ENCODE results near the gene HCRTR1.

Gene HCRTR1

DNA sequence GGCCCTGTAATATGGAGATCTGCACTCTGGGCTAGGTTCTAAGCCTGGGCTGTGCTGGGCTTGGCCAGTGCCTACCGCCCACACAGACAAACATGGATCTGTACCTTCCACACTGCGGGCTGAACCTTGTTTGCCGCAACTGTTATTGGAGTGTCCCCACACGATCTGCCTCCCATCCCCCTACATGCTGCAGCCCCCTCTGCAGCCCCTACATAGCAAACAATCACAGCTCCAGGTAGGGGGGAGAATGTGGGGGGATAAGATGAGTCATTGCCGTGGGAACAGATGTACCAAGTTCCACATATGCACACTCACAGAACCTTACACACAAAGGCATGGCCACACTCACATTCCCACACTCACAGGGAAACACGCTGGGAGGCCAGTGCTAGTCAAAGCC, 2.1 kb upstream of the HCRTR1 start:
- no peak overlapping the region for H3K9ac ChIP-seq (ENCODE audit: low read depth, low read length)
- no peaks in the 10 kb centered on the region for H3K36me3 ChIP-seq (ENCODE audit: control insufficient read depth, insufficient read depth, low read length)
- no peaks in the 10 kb centered on the region for H3K9me3 ChIP-seq (ENCODE audit: control insufficient read depth, insufficient read depth, low read length)
- H3K4me1 ChIP-seq (ENCODE audit: control insufficient read depth, insufficient read depth, low read length) = peaks cover 4% of the 10 kb centered on the region
- peaks cover 34% of the 10 kb centered on the region for H3K27me3 ChIP-seq (ENCODE audit: control insufficient read depth, insufficient read depth, low read length)
- no peak overlapping the region for H3K4me3 ChIP-seq (ENCODE audit: low read depth, low read length)

- no peaks in the 10 kb centered on the region for H3K9me3 ChIP-seq (ENCODE audit: control insufficient read depth, insufficient read depth, low read length)
- no peaks in the 10 kb centered on the region for H3K36me3 ChIP-seq (ENCODE audit: control insufficient read depth, insufficient read depth, low read length)
- H3K4me3 ChIP-seq (ENCODE audit: low read depth, low read length) = no peak overlapping the region
- H3K4me1 ChIP-seq (ENCODE audit: control insufficient read depth, insufficient read depth, low read length) = peaks cover 4% of the 10 kb centered on the region
- H3K27me3 ChIP-seq (ENCODE audit: control insufficient read depth, insufficient read depth, low read length) = peaks cover 34% of the 10 kb centered on the region
- no peak overlapping the region for H3K9ac ChIP-seq (ENCODE audit: low read depth, low read length)
These were observed 1.6 kb upstream of the HCRTR1 start for GRCh38 chr1:31615939-31616338.

DNA sequence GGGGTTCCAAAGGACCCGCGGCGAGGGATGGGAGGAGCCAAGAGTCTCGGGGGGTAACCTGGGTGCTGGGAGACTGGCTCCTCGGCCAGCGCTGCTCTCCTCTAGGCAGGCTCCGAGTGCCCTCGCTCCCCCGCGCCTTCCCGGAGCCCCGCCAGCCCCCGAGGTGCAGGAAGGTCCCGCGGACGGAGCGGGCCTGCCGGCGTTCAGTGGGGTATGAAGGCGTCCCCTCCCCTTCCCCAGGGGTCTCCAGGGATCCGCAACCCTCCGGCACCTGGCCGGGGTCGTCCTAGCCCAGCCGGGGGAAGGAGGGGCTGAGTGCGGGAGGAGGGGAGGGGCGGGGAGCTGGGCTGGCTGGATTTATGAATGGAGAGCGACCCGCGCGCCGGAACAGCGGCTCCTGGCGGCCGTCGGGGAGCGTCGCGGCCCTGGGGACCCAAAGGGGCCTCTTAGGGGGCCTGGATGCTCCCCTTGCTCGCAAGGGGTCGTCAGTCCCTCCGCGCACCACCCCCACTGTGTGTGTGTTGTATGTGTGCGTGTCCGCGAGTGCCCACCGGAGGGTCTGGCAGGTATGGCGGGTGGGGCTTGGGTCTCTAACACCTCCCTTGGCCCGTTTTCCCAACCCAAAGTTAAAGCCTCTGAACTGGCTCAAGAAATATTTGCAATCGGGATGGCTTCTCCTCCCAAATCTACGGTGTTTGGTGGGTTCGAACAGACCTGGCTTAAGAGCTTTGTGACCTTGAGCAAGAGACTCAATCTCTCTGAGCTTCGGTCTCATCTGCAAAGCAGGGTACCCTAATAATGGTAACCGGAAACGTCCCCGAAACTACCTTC, 642 bp downstream of the HCRTR1 start:
- no peaks in the 10 kb centered on the region for H3K9me3 ChIP-seq (ENCODE audit: control insufficient read depth, insufficient read depth, low read length)
- no peaks in the 10 kb centered on the region for H3K36me3 ChIP-seq (ENCODE audit: control insufficient read depth, insufficient read depth, low read length)
- H3K27me3 ChIP-seq (ENCODE audit: control insufficient read depth, insufficient read depth, low read length) = peaks cover 34% of the 10 kb centered on the region
- peak overlapping the region; percentile 60 for H3K4me3 ChIP-seq (ENCODE audit: low read depth, low read length)
- H3K9ac ChIP-seq (ENCODE audit: low read depth, low read length) = no peak overlapping the region
- peaks cover 4% of the 10 kb centered on the region for H3K4me1 ChIP-seq (ENCODE audit: control insufficient read depth, insufficient read depth, low read length)

GRCh38 chr1:31618916-31619846, 1.7 kb downstream of the HCRTR1 start:
- Histone ChIP-seq H3K9me3 (ENCODE audit: control insufficient read depth, insufficient read depth, low read length) (no peaks in the 10 kb centered on the region), H3K36me3 (ENCODE audit: control insufficient read depth, insufficient read depth, low read length) (no peaks in the 10 kb centered on the region), H3K27me3 (ENCODE audit: control insufficient read depth, insufficient read depth, low read length) (peaks cover 34% of the 10 kb centered on the region), H3K4me1 (ENCODE audit: control insufficient read depth, insufficient read depth, low read length) (peaks cover 4% of the 10 kb centered on the region), H3K9ac (ENCODE audit: low read depth, low read length) (no peak overlapping the region), H3K4me3 (ENCODE audit: low read depth, low read length) (no peak overlapping the region)

DNA sequence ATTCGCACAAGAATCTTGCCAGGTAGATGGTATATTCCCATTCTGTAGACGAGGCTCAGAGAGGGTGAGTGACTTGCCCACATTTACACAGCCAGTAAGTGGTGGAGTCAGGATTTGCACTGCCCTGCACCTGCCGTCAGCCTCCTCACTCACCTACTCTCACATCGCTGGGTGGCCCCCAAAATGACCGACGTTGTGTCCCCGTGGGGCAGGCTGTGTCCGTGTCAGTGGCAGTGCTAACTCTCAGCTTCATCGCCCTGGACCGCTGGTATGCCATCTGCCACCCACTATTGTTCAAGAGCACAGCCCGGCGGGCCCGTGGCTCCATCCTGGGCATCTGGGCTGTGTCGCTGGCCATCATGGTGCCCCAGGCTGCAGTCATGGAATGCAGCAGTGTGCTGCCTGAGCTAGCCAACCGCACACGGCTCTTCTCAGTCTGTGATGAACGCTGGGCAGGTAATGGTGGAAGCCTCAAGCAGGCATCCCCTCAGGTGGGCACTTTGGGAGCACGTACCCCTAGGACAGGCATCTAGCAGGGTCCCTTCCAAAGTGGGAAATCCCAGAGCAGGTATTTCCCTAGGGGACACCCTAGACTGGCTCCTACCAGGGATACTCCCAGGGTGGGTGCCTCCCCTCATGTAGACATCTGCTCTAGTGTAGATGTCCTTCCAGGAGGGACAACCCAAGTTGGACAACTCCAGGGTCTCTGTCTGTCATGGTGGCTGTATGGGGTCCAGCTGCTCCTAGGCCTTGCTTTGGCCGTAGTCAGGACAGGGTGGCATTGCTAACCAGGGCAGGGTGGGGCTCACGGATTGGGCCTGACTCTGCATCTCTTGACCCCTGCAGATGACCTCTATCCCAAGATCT, 3.4 kb downstream of the HCRTR1 start:
- Histone ChIP-seq H3K9me3 (ENCODE audit: control insufficient read depth, insufficient read depth, low read length) (no peaks in the 10 kb centered on the region), H3K27me3 (ENCODE audit: control insufficient read depth, insufficient read depth, low read length) (peaks cover 25% of the 10 kb centered on the region), H3K9ac (ENCODE audit: low read depth, low read length) (no peak overlapping the region), H3K36me3 (ENCODE audit: control insufficient read depth, insufficient read depth, low read length) (no peaks in the 10 kb centered on the region), H3K4me3 (ENCODE audit: low read depth, low read length) (no peak overlapping the region), H3K4me1 (ENCODE audit: control insufficient read depth, insufficient read depth, low read length) (no peaks in the 10 kb centered on the region)

GRCh38 chr1:31621498-31621820, 4.0 kb downstream of the HCRTR1 start:
- Histone ChIP-seq H3K4me3 (ENCODE audit: low read depth, low read length) (no peak overlapping the region), H3K9me3 (ENCODE audit: control insufficient read depth, insufficient read depth, low read length) (no peaks in the 10 kb centered on the region), H3K4me1 (ENCODE audit: control insufficient read depth, insufficient read depth, low read length) (no peaks in the 10 kb centered on the region), H3K9ac (ENCODE audit: low read depth, low read length) (no peak overlapping the region), H3K36me3 (ENCODE audit: control insufficient read depth, insufficient read depth, low read length) (no peaks in the 10 kb centered on the region), H3K27me3 (ENCODE audit: control insufficient read depth, insufficient read depth, low read length) (peaks cover 19% of the 10 kb centered on the region)

DNA sequence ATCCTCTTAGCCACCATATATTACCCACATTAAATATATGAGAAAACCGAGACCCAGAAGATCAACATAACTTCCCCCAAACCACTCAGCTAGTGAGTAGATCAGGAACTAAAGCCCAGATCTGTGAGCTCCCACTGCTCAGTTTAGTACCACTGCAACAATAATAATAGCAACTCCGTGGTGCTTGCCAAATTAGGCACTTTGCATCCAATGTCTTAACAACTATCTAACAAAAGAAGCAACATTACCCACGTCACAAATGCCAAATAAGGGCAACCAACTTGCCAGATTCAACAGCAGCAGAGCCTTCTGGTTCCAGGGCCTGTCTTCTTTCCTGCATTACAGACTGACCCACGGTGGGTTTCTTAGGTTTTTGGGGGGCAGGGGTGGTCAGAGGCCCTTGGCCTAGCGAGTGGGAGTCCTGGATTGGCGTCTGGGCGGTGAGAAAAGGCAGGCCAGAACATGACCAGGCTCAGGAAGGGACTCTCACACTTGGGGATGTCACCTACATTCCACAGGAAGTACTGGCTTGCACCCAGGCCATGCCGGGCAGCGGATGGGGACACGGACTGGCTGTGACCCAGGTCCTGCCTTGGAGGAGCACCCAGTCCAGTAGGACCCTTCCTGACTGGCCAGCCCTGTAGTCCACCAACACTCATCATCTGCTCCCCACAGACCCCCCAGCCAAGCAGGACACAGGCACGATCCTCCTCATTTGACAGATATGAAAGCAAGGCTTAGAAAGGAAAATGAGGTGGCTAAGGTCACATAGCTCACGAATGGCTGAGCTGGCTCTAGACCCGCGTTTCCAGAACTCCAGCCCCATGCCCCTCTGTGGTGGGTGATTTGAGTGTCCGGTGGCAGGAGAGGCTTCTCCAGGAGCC, 4.6 kb downstream of the HCRTR1 start:
- Histone ChIP-seq H3K4me1 (ENCODE audit: control insufficient read depth, insufficient read depth, low read length) (no peaks in the 10 kb centered on the region), H3K36me3 (ENCODE audit: control insufficient read depth, insufficient read depth, low read length) (no peaks in the 10 kb centered on the region), H3K27me3 (ENCODE audit: control insufficient read depth, insufficient read depth, low read length) (peaks cover 13% of the 10 kb centered on the region), H3K9me3 (ENCODE audit: control insufficient read depth, insufficient read depth, low read length) (no peaks in the 10 kb centered on the region), H3K9ac (ENCODE audit: low read depth, low read length) (no peak overlapping the region), H3K4me3 (ENCODE audit: low read depth, low read length) (no peak overlapping the region)

- no peak overlapping the region for H3K4me3 ChIP-seq (ENCODE audit: low read depth, low read length)
- peaks cover 9% of the 10 kb centered on the region for H3K27me3 ChIP-seq (ENCODE audit: control insufficient read depth, insufficient read depth, low read length)
- no peaks in the 10 kb centered on the region for H3K4me1 ChIP-seq (ENCODE audit: control insufficient read depth, insufficient read depth, low read length)
- H3K9ac ChIP-seq (ENCODE audit: low read depth, low read length) = no peak overlapping the region
- H3K9me3 ChIP-seq (ENCODE audit: control insufficient read depth, insufficient read depth, low read length) = no peaks in the 10 kb centered on the region
- H3K36me3 ChIP-seq (ENCODE audit: control insufficient read depth, insufficient read depth, low read length) = no peaks in the 10 kb centered on the region
These were observed 5.9 kb downstream of the HCRTR1 start for GRCh38 chr1:31623365-31623764.

DNA sequence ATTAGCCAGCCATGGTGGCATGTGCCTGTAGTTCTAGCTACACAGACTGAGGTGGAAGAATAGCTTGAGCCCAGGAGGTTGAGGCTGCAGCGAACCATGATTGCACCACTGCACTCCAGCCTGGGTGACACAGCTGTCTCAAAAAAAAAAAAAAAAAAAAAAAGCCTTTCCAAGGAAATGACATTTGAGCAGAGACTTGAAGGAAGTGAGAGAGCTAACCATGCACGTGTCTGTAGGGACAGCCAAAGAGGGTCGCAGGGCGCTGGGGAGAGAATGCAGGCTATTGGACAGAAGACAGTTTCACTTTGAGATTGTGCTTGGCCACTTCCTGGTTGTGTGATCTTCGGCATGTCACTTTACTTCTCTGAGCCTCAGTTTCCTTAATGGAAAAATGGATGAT, 6.8 kb downstream of the HCRTR1 start:
- Histone ChIP-seq H3K4me3 (ENCODE audit: low read depth, low read length) (no peak overlapping the region), H3K27me3 (ENCODE audit: control insufficient read depth, insufficient read depth, low read length) (peaks cover 1% of the 10 kb centered on the region), H3K9ac (ENCODE audit: low read depth, low read length) (no peak overlapping the region), H3K36me3 (ENCODE audit: control insufficient read depth, insufficient read depth, low read length) (no peaks in the 10 kb centered on the region), H3K4me1 (ENCODE audit: control insufficient read depth, insufficient read depth, low read length) (no peaks in the 10 kb centered on the region), H3K9me3 (ENCODE audit: control insufficient read depth, insufficient read depth, low read length) (no peaks in the 10 kb centered on the region)

- Histone ChIP-seq H3K9me3 (ENCODE audit: control insufficient read depth, insufficient read depth, low read length) (no peaks in the 10 kb centered on the region), H3K4me3 (ENCODE audit: low read depth, low read length) (no peak overlapping the region), H3K9ac (ENCODE audit: low read depth, low read length) (no peak overlapping the region), H3K36me3 (ENCODE audit: control insufficient read depth, insufficient read depth, low read length) (no peaks in the 10 kb centered on the region), H3K27me3 (ENCODE audit: control insufficient read depth, insufficient read depth, low read length) (no peaks in the 10 kb centered on the region), H3K4me1 (ENCODE audit: control insufficient read depth, insufficient read depth, low read length) (no peaks in the 10 kb centered on the region)
These were observed 7.4 kb downstream of the HCRTR1 start for GRCh38 chr1:31624731-31625514.
